HepG2 (cell line): ENCODE data around the gene RNF208. TPM values are rescaled to one million over a fixed set of nuclear protein-coding genes. Genes with fewer than 3 reads are reported as not detected.

Experiments
- FOXA1 ChIP-seq, 2 experiments: fragments of 450-650 bp in 1 of 2; sonication (generic) in 1 of 2; formaldehyde crosslinking in 1 of 2; IDR thresholded peaks; 2 replicates each; pipeline versions ENCODE4 v1.4.0 to v1.6.1; 2016 to 2020; ENCODE audit warnings: missing genetic modification reagents in 1 of 2
- FOXC1 ChIP-seq: sonication (generic); formaldehyde crosslinking; IDR thresholded peaks from 2 replicates; pipeline ENCODE4 v1.8.0; 2022; ENCODE audit warnings: mild to moderate bottlenecking, missing genetic modification reagents, borderline replicate concordance
- MIER2 ChIP-seq: IDR thresholded peaks from 2 replicates; pipeline ENCODE4 v1.6.1; 2016; ENCODE audit warnings: missing biosample characterization, missing genetic modification reagents
- PRDM4 ChIP-seq: sonication (generic); formaldehyde crosslinking; IDR thresholded peaks from 2 replicates; pipeline ENCODE4 v1.9.0; 2021; ENCODE audit warnings: missing genetic modification reagents, borderline replicate concordance
- RBFOX2 ChIP-seq: fragments of 200-400 bp; formaldehyde crosslinking; IDR thresholded peaks from 2 replicates; pipeline ENCODE4 v1.6.1; 2017; ENCODE audit warnings: low read depth, mild to moderate bottlenecking, low read length
- TEAD3 ChIP-seq: optimal IDR thresholded peaks from 2 replicates; pipeline ENCODE3; 2016; ENCODE audit warnings: borderline replicate concordance
- THRA ChIP-seq: sonication (generic); formaldehyde crosslinking; IDR thresholded peaks from 2 replicates; pipeline ENCODE4 v1.4.0; 2020; ENCODE audit warnings: missing genetic modification reagents, borderline replicate concordance
- YY1 ChIP-seq: IDR thresholded peaks from 2 replicates; pipeline ENCODE4 v1.6.1; 2011; ENCODE audit warnings: low read length, low read depth, moderate library complexity, mild to moderate bottlenecking; ENCODE audit not compliant: insufficient read depth, insufficient replicate concordance
- ZNF34 ChIP-seq: sonication (generic); formaldehyde crosslinking; IDR thresholded peaks from 2 replicates; pipeline ENCODE4 v1.4.0; 2020; ENCODE audit warnings: mild to moderate bottlenecking, missing genetic modification reagents, borderline replicate concordance
- ZNF841 ChIP-seq: sonication (generic); formaldehyde crosslinking; IDR thresholded peaks from 2 replicates; pipeline ENCODE4 v1.8.1; 2023; ENCODE audit warnings: missing genetic modification reagents, borderline replicate concordance
- polyA plus RNA-seq, 8 experiments: library from polyadenylated mRNA; depleted of rRNA in 3 of 8; stranded (reverse) in 7 of 8; unstranded in 1 of 8; fragments of >200 nt; fragmentation: Illumina TruSeq in 4 of 8; extraction: Trizol in 4 of 8; gene quantifications; 2 replicates each; pipeline versions ENCODE4 v1.2.1 to v1.2.3, GENCODE V29; 2011 to 2016; ENCODE audit warnings: low read depth in 4 of 8, missing spikeins in 1 of 8, mixed read lengths in 1 of 8; ENCODE audit not compliant: insufficient read depth in 1 of 8
- total RNA-seq, 5 experiments: library from RNA; depleted of rRNA; stranded (reverse); fragments of >200 nt; fragmentation: Illumina TruSeq; extraction: Trizol; gene quantifications; 2 replicates each; pipeline ENCODE4 v1.2.3, GENCODE V29; 2016; ENCODE audit warnings: low read depth in 1 of 5
- TF ChIP-seq, protein P1 (sequence below): sonication (generic); formaldehyde crosslinking; IDR thresholded peaks from 2 replicates; pipeline ENCODE4 v1.8.1; 2022; ENCODE audit warnings: low read depth, mild to moderate bottlenecking, missing genetic modification reagents
- TF ChIP-seq, protein P2 (sequence below): sonication (generic); formaldehyde crosslinking; IDR thresholded peaks from 2 replicates; pipeline ENCODE4 v1.5.1; 2020; ENCODE audit warnings: mild to moderate bottlenecking, missing genetic modification reagents, borderline replicate concordance
- TF ChIP-seq, protein P3 (sequence below): sonication (generic); formaldehyde crosslinking; IDR thresholded peaks from 2 replicates; pipeline ENCODE4 v1.5.1; 2020; ENCODE audit warnings: missing genetic modification reagents, mild to moderate bottlenecking, borderline replicate concordance

The RNF208 gene
- total and polyA plus RNA-seq, 2 of the 13 experiments (the other 11 are each of a cell fraction or from before 2014, with no cell fraction given) = 1.6 to 2.1 TPM

- TF ChIP-seq, protein P1, sequence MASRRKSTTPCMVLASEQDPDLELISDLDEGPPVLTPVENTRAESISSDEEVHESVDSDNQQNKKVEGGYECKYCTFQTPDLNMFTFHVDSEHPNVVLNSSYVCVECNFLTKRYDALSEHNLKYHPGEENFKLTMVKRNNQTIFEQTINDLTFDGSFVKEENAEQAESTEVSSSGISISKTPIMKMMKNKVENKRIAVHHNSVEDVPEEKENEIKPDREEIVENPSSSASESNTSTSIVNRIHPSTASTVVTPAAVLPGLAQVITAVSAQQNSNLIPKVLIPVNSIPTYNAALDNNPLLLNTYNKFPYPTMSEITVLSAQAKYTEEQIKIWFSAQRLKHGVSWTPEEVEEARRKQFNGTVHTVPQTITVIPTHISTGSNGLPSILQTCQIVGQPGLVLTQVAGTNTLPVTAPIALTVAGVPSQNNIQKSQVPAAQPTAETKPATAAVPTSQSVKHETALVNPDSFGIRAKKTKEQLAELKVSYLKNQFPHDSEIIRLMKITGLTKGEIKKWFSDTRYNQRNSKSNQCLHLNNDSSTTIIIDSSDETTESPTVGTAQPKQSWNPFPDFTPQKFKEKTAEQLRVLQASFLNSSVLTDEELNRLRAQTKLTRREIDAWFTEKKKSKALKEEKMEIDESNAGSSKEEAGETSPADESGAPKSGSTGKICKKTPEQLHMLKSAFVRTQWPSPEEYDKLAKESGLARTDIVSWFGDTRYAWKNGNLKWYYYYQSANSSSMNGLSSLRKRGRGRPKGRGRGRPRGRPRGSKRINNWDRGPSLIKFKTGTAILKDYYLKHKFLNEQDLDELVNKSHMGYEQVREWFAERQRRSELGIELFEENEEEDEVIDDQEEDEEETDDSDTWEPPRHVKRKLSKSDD (CRISPR knock-in tag) = peak; percentile 98
- peak; percentile 93 for TF ChIP-seq RBFOX2
- TF ChIP-seq FOXA1 (IDR thresholded peaks at IDR 0.05) = no peak
- peak; percentile 77 for TF ChIP-seq FOXA1 (CRISPR knock-in tag; IDR thresholded peaks at IDR 0.05)
- peak; percentile 92 for TF ChIP-seq YY1
- TF ChIP-seq ZNF34 (CRISPR knock-in tag) = no peak
- peak; percentile 51 for TF ChIP-seq THRA (CRISPR knock-in tag)
- TF ChIP-seq, protein P2, sequence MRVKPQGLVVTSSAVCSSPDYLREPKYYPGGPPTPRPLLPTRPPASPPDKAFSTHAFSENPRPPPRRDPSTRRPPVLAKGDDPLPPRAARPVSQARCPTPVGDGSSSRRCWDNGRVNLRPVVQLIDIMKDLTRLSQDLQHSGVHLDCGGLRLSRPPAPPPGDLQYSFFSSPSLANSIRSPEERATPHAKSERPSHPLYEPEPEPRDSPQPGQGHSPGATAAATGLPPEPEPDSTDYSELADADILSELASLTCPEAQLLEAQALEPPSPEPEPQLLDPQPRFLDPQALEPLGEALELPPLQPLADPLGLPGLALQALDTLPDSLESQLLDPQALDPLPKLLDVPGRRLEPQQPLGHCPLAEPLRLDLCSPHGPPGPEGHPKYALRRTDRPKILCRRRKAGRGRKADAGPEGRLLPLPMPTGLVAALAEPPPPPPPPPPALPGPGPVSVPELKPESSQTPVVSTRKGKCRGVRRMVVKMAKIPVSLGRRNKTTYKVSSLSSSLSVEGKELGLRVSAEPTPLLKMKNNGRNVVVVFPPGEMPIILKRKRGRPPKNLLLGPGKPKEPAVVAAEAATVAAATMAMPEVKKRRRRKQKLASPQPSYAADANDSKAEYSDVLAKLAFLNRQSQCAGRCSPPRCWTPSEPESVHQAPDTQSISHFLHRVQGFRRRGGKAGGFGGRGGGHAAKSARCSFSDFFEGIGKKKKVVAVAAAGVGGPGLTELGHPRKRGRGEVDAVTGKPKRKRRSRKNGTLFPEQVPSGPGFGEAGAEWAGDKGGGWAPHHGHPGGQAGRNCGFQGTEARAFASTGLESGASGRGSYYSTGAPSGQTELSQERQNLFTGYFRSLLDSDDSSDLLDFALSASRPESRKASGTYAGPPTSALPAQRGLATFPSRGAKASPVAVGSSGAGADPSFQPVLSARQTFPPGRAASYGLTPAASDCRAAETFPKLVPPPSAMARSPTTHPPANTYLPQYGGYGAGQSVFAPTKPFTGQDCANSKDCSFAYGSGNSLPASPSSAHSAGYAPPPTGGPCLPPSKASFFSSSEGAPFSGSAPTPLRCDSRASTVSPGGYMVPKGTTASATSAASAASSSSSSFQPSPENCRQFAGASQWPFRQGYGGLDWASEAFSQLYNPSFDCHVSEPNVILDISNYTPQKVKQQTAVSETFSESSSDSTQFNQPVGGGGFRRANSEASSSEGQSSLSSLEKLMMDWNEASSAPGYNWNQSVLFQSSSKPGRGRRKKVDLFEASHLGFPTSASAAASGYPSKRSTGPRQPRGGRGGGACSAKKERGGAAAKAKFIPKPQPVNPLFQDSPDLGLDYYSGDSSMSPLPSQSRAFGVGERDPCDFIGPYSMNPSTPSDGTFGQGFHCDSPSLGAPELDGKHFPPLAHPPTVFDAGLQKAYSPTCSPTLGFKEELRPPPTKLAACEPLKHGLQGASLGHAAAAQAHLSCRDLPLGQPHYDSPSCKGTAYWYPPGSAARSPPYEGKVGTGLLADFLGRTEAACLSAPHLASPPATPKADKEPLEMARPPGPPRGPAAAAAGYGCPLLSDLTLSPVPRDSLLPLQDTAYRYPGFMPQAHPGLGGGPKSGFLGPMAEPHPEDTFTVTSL (CRISPR knock-in tag) = no peak
- TF ChIP-seq PRDM4 (CRISPR knock-in tag) = peak; percentile 75
- TF ChIP-seq, protein P3, sequence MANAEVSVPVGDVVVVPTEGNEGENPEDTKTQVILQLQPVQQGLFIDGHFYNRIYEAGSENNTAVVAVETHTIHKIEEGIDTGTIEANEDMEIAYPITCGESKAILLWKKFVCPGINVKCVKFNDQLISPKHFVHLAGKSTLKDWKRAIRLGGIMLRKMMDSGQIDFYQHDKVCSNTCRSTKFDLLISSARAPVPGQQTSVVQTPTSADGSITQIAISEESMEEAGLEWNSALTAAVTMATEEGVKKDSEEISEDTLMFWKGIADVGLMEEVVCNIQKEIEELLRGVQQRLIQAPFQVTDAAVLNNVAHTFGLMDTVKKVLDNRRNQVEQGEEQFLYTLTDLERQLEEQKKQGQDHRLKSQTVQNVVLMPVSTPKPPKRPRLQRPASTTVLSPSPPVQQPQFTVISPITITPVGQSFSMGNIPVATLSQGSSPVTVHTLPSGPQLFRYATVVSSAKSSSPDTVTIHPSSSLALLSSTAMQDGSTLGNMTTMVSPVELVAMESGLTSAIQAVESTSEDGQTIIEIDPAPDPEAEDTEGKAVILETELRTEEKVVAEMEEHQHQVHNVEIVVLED (CRISPR knock-in tag) = peak; percentile 95
- peak; percentile 81 for TF ChIP-seq TEAD3
- peak; percentile 92 for TF ChIP-seq FOXC1
- TF ChIP-seq ZNF841 (CRISPR knock-in tag) = no peak
- TF ChIP-seq MIER2 (CRISPR knock-in tag) = peak; percentile 71
Observed at GRCh38 chr9:137188490-137189296, 33.3 kb downstream of the RNF208 start, which contains the start of the genes ANAPC2 and SSNA1 (continued).
